ENCODE results near the gene AKAP1.

- TF ChIP-seq EZH2 (IDR thresholded peaks at IDR 0.05; ENCODE audit: low read depth, low read length, severe bottlenecking) (no peak), EP300 (IDR thresholded peaks at IDR 0.05; ENCODE audit: borderline replicate concordance in 1 of 2, low read depth in 2 of 2, low read length in 2 of 2) (no peak), ASH2L (IDR thresholded peaks at IDR 0.05; ENCODE audit: low read length) (no peak), ATF2 (IDR thresholded peaks at IDR 0.05; ENCODE audit: low read length) (no peak), POLR2AphosphoS5 (IDR thresholded peaks at IDR 0.05; ENCODE audit: low read depth, low read length) (no peak), CTCF (IDR thresholded peaks at IDR 0.05; ENCODE audit: control extremely low read depth in 1 of 3, insufficient read depth in 1 of 3, low read depth in 1 of 3, low read length in 3 of 3) (no peak), JUN (IDR thresholded peaks at IDR 0.05; ENCODE audit: low read depth, low read length) (no peak), KDM1A (IDR thresholded peaks at IDR 0.05; ENCODE audit: borderline replicate concordance, low read length) (no peak), PHF8 (conservative IDR thresholded peaks at IDR 0.05; ENCODE audit: low read depth, low read length) (no peak), HDAC6 (IDR thresholded peaks at IDR 0.05; ENCODE audit: low read depth, low read length) (no peak)
Measured at GRCh38 chr17:57090560-57091185, 5.6 kb downstream of the AKAP1 start.

All from H1 (cell line).